Breast epithelium (tissue), 3 donors: Measurements from ENCODE around the gene DAG1.

Experiments used
- POLR2AphosphoS5 ChIP-seq, 3 donors: sonication (generic); formaldehyde crosslinking; IDR thresholded peaks; one replicate each; pipeline ENCODE4 v1.6.1; 2017; ENCODE audit warnings: antibody characterized with exemption in 3 of 3
- TF ChIP-seq, protein P1 (sequence below), 3 donors: fragments of 450-650 bp; IDR thresholded peaks; one replicate each; pipeline ENCODE4 v1.5.1; 2016 to 2017; ENCODE audit warnings: antibody characterized with exemption in 3 of 3, mild to moderate bottlenecking in 3 of 3, moderate library complexity in 3 of 3

GRCh38 chr3:49530701-49531100, 60.6 kb downstream of the DAG1 start:
- no peak for TF ChIP-seq POLR2AphosphoS5 (IDR thresholded peaks at IDR 0.05)
- TF ChIP-seq, protein P1, sequence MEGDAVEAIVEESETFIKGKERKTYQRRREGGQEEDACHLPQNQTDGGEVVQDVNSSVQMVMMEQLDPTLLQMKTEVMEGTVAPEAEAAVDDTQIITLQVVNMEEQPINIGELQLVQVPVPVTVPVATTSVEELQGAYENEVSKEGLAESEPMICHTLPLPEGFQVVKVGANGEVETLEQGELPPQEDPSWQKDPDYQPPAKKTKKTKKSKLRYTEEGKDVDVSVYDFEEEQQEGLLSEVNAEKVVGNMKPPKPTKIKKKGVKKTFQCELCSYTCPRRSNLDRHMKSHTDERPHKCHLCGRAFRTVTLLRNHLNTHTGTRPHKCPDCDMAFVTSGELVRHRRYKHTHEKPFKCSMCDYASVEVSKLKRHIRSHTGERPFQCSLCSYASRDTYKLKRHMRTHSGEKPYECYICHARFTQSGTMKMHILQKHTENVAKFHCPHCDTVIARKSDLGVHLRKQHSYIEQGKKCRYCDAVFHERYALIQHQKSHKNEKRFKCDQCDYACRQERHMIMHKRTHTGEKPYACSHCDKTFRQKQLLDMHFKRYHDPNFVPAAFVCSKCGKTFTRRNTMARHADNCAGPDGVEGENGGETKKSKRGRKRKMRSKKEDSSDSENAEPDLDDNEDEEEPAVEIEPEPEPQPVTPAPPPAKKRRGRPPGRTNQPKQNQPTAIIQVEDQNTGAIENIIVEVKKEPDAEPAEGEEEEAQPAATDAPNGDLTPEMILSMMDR (IDR thresholded peaks at IDR 0.05): no peak
